ENCODE data around the gene ARHGAP30.

DNA sequence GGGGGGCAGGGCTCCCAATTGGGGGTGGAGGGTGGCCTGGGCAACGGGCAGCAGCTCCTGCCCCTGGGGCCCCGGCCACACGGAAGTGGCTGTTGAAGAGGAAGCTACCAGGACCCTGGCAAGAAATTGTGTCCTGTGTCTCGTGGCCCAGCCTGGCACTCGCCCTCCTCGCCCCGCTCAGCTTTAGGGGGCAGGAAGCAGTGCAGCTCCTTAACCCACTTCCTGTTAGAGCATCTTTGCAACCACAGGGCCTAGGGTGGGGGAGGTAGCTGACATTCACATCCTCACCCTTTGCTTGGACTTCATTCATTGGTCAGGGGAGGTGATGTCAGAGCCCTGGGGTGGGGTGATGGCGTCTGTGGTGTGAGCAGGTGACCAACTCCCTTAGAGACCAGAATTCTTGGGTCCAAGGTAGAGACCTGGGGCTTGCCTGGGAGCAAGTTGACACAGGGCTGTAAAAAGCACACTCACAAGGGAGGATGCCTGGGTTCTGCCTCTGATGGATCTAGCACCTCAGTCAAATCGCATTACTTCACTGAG, at the start of gene ARHGAP30:
- TF ChIP-seq, protein P1, sequence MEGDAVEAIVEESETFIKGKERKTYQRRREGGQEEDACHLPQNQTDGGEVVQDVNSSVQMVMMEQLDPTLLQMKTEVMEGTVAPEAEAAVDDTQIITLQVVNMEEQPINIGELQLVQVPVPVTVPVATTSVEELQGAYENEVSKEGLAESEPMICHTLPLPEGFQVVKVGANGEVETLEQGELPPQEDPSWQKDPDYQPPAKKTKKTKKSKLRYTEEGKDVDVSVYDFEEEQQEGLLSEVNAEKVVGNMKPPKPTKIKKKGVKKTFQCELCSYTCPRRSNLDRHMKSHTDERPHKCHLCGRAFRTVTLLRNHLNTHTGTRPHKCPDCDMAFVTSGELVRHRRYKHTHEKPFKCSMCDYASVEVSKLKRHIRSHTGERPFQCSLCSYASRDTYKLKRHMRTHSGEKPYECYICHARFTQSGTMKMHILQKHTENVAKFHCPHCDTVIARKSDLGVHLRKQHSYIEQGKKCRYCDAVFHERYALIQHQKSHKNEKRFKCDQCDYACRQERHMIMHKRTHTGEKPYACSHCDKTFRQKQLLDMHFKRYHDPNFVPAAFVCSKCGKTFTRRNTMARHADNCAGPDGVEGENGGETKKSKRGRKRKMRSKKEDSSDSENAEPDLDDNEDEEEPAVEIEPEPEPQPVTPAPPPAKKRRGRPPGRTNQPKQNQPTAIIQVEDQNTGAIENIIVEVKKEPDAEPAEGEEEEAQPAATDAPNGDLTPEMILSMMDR (IDR thresholded peaks at IDR 0.05), result no peak
- no peak for TF ChIP-seq POLR2A (IDR thresholded peaks at IDR 0.05)
- no peak for TF ChIP-seq POLR2AphosphoS5 (IDR thresholded peaks at IDR 0.05)

Data from prostate gland (tissue), 2 donors.